CD14-positive monocyte (primary cell): ENCODE measurements around the gene MED27. TPM values are rescaled to one million over a fixed set of nuclear protein-coding genes. Genes with fewer than 3 reads are reported as not detected.

Source experiments
- DNase-seq, 3 donors: peaks; one replicate each; pipeline ENCODE4 v3.0.0-alpha.2; 2011 to 2022
- H2AFZ ChIP-seq: 2 replicates; pipeline ENCODE4 v1.6.0; 2012; ENCODE audit warnings: mild to moderate bottlenecking, low read depth, low read length, inconsistent platforms; ENCODE audit not compliant: insufficient read depth, poor library complexity, severe bottlenecking
- H3K27ac ChIP-seq, 2 donors: 1 replicate in 1 of 2; 2 replicates in 1 of 2; pipeline ENCODE4 v1.5.1; 2012 to 2013; ENCODE audit warnings: low read length in 2 of 2, control low read depth in 1 of 2, inconsistent platforms in 1 of 2, low read depth in 1 of 2, mild to moderate bottlenecking in 1 of 2
- H3K27me3 ChIP-seq, 2 donors: one replicate each; pipeline versions ENCODE4 v1.6.0 to v1.6.1; 2011 to 2013; ENCODE audit warnings: low read length in 2 of 2; ENCODE audit not compliant: control insufficient read depth in 2 of 2, insufficient read depth in 2 of 2
- H3K36me3 ChIP-seq, 2 donors: replicated peaks in 1 of 2; 1 replicate in 1 of 2; 2 replicates in 1 of 2; pipeline versions ENCODE4 v1.5.1 to v1.6.1; 2012 to 2013; ENCODE audit warnings: low read length in 2 of 2, control low read depth in 1 of 2, inconsistent platforms in 1 of 2, mild to moderate bottlenecking in 1 of 2; ENCODE audit not compliant: insufficient read depth in 2 of 2, control insufficient read depth in 1 of 2
- H3K4me1 ChIP-seq, 2 donors: 1 replicate in 1 of 2; 2 replicates in 1 of 2; pipeline versions ENCODE4 v1.5.1 to v1.6.1; 2012 to 2013; ENCODE audit warnings: low read length in 2 of 2, control low read depth in 1 of 2, inconsistent platforms in 1 of 2, mild to moderate bottlenecking in 1 of 2, moderate library complexity in 1 of 2; ENCODE audit not compliant: insufficient read depth in 2 of 2, control insufficient read depth in 1 of 2
- H3K4me2 ChIP-seq: replicated peaks from 2 replicates; pipeline ENCODE3; 2012; ENCODE audit warnings: low read length, moderate library complexity, mild to moderate bottlenecking; ENCODE audit not compliant: poor library complexity, severe bottlenecking; ENCODE audit errors: extremely low read depth
- H3K4me3 ChIP-seq, 3 experiments: fragments of 200-600 bp in 1 of 3; sonication (generic) in 1 of 3; replicated peaks in 1 of 3; 1 replicate in 2 of 3; 2 replicates in 1 of 3; pipeline ENCODE4 v1.5.1; 2011 to 2013; ENCODE audit warnings: low read length in 3 of 3, mild to moderate bottlenecking in 3 of 3, control low read depth in 2 of 3, low read depth in 2 of 3, inconsistent platforms in 1 of 3, moderate library complexity in 1 of 3
- H3K79me2 ChIP-seq: 2 replicates; pipeline ENCODE4 v1.6.0; 2012; ENCODE audit warnings: mild to moderate bottlenecking, control low read depth, inconsistent platforms, low read length, moderate library complexity; ENCODE audit not compliant: insufficient read depth
- H3K9ac ChIP-seq: 2 replicates; pipeline ENCODE4 v1.6.0; 2017; ENCODE audit warnings: low read length, mild to moderate bottlenecking; ENCODE audit not compliant: insufficient read depth, poor library complexity, severe bottlenecking
- H3K9me3 ChIP-seq, 2 donors: replicated peaks in 1 of 2; 1 replicate in 1 of 2; 2 replicates in 1 of 2; pipeline versions ENCODE4 v1.5.1 to v1.6.1; 2012 to 2013; ENCODE audit warnings: low read length in 2 of 2, control low read depth in 1 of 2; ENCODE audit not compliant: control insufficient read depth in 1 of 2, insufficient read depth in 1 of 2
- H4K20me1 ChIP-seq: 2 replicates; pipeline ENCODE4 v1.6.0; 2012; ENCODE audit warnings: mild to moderate bottlenecking, low read length, control low read depth, moderate library complexity; ENCODE audit not compliant: insufficient read depth
- H3K27ac Mint-ChIP-seq, 7 donors: one replicate each; pipeline ENCODE4 v1.8.0; 2020; ENCODE audit warnings: mild to moderate bottlenecking in 7 of 7, mixed read lengths in 7 of 7, moderate library complexity in 6 of 7, inconsistent platforms in 2 of 7
- H3K27me3 Mint-ChIP-seq, 3 donors: one replicate each; pipeline ENCODE4 v1.8.0; 2021 to 2022; ENCODE audit warnings: low read depth in 3 of 3, mild to moderate bottlenecking in 3 of 3, mixed read lengths in 3 of 3, moderate library complexity in 3 of 3, inconsistent platforms in 1 of 3
- H3K36me3 Mint-ChIP-seq, 2 donors: one replicate each; pipeline ENCODE4 v1.8.0; 2020; ENCODE audit warnings: mixed read lengths in 2 of 2, inconsistent platforms in 1 of 2, mild to moderate bottlenecking in 1 of 2
- H3K4me1 Mint-ChIP-seq: one replicate; pipeline ENCODE4 v1.8.0; 2020; ENCODE audit warnings: mild to moderate bottlenecking, mixed read lengths
- H3K4me3 Mint-ChIP-seq, 2 donors: one replicate each; pipeline ENCODE4 v1.8.0; 2020; ENCODE audit warnings: mild to moderate bottlenecking in 2 of 2, mixed read lengths in 2 of 2, moderate library complexity in 1 of 2
- H3K9me3 Mint-ChIP-seq, 7 donors: one replicate each; pipeline ENCODE4 v1.8.0; 2020 to 2022; ENCODE audit warnings: mixed read lengths in 7 of 7, mild to moderate bottlenecking in 6 of 7, moderate library complexity in 6 of 7, inconsistent platforms in 2 of 7
- WGBS: methylation state at CpG from one replicate; pipeline ENCODE4 v1.1.5; 2013; ENCODE audit warnings: missing lambda C conversion rate; ENCODE audit not compliant: insufficient coverage; 5-methylcytosine and 5-hydroxymethylcytosine counted together
- intact Hi-C, 2 donors: fragments of 100-400 bp; cut with micrococcal nuclease; formaldehyde crosslinking; loops; one replicate each; pipeline versions ENCODE4 v1.15.0 to v1.15.1; 2023
- polyA plus RNA-seq, 3 donors: library from polyadenylated mRNA; depleted of rRNA in 1 of 3; unstranded in 2 of 3; stranded (reverse) in 1 of 3; fragments of 300-500 nt in 2 of 3; fragments of >200 nt in 1 of 3; fragmentation: Illumina TruSeq in 2 of 3; gene quantifications; 1 replicate in 2 of 3; 2 replicates in 1 of 3; pipeline ENCODE4 v1.2.3, GENCODE V29; 2012 to 2021
- TF ChIP-seq, protein P1 (sequence below): fragments of 200-600 bp; IDR thresholded peaks from one replicate; pipeline ENCODE4 v1.8.0; 2022; ENCODE audit warnings: antibody characterized with exemption, mild to moderate bottlenecking

Gene MED27
- polyA plus RNA-seq, 3 donors = 14.0 to 26.9 (median 25.8) TPM

DNA sequence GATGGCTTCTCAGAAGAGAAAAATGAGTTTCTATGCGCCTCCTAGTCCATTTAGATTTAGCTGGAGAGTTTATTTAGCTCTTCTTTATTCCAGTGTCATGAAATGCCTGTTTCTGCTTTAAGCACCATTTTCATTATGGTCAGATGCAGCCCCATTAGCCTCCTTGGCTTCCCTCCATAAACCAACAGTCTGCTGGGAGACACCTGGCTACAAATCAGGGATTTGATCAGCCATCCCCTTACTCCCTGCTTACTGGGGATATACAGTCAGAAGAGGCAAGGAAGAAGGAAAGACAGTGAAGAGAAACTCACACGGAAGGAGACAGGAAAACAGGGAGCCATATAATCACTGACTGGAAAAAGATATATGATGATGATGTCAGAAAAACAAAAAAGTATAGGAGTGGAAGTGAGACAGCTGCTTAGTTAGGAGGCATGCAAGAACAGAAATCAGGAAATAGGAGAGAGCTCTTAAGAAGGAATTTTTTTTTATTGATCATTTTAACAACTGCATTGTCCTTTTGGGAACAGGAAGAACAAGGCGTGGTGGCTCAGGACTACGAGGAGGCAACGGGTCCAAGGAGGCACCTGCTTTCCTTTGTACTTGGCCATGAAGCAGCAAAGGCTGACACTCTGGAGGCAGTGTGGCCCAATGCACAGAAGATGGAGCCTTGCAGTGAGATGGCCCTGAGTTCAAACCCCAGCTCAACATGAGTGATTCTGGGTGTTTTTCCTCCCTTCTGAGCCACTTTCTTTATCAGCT lies 56.1 kb downstream of the MED27 start:
- H3K27ac ChIP-seq = no peak overlapping the region
- no peak for DNase-seq
- Mint-ChIP-seq H3K36me3 (peaks cover 3 to 6% of the 10 kb centered on the region in 2 donors), H3K4me1 (no peaks in the 10 kb centered on the region), H3K27me3 (no peaks in the 10 kb centered on the region), H3K9me3 (peaks cover 0 to 3% (median 0%) of the 10 kb centered on the region in 7 donors), H3K4me3 (no peak overlapping the region), H3K27ac (no peak overlapping the region)
- H3K79me2 ChIP-seq = no peaks in the 10 kb centered on the region
- 93% methylated on average over 4 of the region's 5 CpGs for WGBS
- TF ChIP-seq, protein P1, sequence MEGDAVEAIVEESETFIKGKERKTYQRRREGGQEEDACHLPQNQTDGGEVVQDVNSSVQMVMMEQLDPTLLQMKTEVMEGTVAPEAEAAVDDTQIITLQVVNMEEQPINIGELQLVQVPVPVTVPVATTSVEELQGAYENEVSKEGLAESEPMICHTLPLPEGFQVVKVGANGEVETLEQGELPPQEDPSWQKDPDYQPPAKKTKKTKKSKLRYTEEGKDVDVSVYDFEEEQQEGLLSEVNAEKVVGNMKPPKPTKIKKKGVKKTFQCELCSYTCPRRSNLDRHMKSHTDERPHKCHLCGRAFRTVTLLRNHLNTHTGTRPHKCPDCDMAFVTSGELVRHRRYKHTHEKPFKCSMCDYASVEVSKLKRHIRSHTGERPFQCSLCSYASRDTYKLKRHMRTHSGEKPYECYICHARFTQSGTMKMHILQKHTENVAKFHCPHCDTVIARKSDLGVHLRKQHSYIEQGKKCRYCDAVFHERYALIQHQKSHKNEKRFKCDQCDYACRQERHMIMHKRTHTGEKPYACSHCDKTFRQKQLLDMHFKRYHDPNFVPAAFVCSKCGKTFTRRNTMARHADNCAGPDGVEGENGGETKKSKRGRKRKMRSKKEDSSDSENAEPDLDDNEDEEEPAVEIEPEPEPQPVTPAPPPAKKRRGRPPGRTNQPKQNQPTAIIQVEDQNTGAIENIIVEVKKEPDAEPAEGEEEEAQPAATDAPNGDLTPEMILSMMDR = no peak
- no peak overlapping the region for H3K9ac ChIP-seq
- H3K4me1 ChIP-seq = no peaks in the 10 kb centered on the region
- no peaks in the 10 kb centered on the region for H3K36me3 ChIP-seq
- no peak overlapping the region for H2AFZ ChIP-seq
- H4K20me1 ChIP-seq = peaks cover 64% of the 10 kb centered on the region
- no peak overlapping the region for H3K4me2 ChIP-seq
- H3K27me3 ChIP-seq = no peaks in the 10 kb centered on the region
- H3K9me3 ChIP-seq = no peaks in the 10 kb centered on the region
- intact Hi-C loops = no loop called here
- H3K4me3 ChIP-seq = no peak overlapping the region

DNA sequence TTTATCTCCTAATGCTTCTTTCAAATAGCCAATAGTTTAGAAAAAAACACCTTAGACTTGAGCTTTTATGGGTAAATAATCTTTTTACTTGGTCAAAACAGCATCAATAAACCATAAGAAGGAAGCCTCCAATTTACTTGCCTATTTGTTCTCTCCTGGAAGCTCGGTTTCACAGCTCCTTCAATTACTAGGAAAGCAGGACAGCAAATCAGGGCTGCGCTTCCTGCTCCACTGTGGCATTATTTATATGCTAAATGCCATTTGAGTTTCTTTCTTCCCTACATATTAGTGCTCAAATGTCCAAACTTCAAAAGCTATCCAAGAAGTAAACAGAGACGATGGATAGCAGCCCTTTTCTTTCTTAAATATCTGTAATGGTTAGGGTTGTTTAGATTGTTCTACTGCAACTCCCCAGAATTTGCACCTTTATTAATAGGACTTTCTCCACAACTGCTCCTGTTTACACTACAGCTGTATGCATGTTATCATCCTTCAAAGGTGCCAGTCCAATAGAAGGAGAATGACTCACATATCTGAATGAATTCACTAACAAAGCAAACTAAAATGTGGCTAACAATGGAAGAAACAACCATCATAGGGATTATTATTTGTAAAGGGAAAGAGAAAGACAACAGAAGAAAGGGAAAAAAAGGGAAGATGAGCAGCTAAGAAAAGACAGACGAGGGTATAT lies 58.7 kb downstream of the MED27 start:
- H3K9me3 Mint-ChIP-seq = peaks cover 0 to 3% (median 0%) of the 10 kb centered on the region in 7 donors
- DNase-seq = no peak
- no peaks in the 10 kb centered on the region for H3K27me3 ChIP-seq
- no peaks in the 10 kb centered on the region for H3K9me3 ChIP-seq
- no peak overlapping the region for H3K27ac Mint-ChIP-seq
- H2AFZ ChIP-seq = no peak overlapping the region
- H3K4me1 Mint-ChIP-seq = no peaks in the 10 kb centered on the region
- H3K79me2 ChIP-seq = no peaks in the 10 kb centered on the region
- no peak overlapping the region for H3K9ac ChIP-seq
- intact Hi-C loops = no loop called here
- WGBS = no CpG with 5 or more reads among the region's 4 CpGs
- TF ChIP-seq, protein P1 = no peak
- H4K20me1 ChIP-seq = peaks cover 57% of the 10 kb centered on the region
- H3K36me3 Mint-ChIP-seq = peaks cover 1 to 3% of the 10 kb centered on the region in 2 donors
- no peaks in the 10 kb centered on the region for H3K36me3 ChIP-seq
- no peaks in the 10 kb centered on the region for H3K27me3 Mint-ChIP-seq
- H3K4me2 ChIP-seq = no peak overlapping the region
- no peak overlapping the region for H3K4me3 Mint-ChIP-seq
- H3K4me3 ChIP-seq = no peak overlapping the region
- no peaks in the 10 kb centered on the region for H3K4me1 ChIP-seq
- H3K27ac ChIP-seq = no peak overlapping the region
